Endothelial cell of umbilical vein (primary cell): ENCODE measurements around the gene PCDHGA1.
"Not testable (repeated sequence)": the region's sequence is repeated elsewhere in the genome, so short reads cannot be mapped to it uniquely, and the experiment has no call there.

ENCODE experiments used
- CTCF ChIP-seq, 2 donors: IDR thresholded peaks; 1 replicate in 1 of 2; 2 replicates in 1 of 2; pipeline ENCODE4 v1.5.1; 2011; ENCODE audit warnings: low read length in 2 of 2, mild to moderate bottlenecking in 2 of 2, moderate library complexity in 2 of 2, control low read depth in 1 of 2, inconsistent platforms in 1 of 2, low read depth in 1 of 2; ENCODE audit not compliant: insufficient read depth in 1 of 2; ENCODE audit errors: extremely low read depth in 1 of 2
- EZH2 ChIP-seq: IDR thresholded peaks from 2 replicates; pipeline ENCODE4 v1.6.1; 2012; ENCODE audit warnings: borderline replicate concordance, low read depth, mild to moderate bottlenecking, moderate library complexity, low read length, inconsistent platforms; ENCODE audit not compliant: severe bottlenecking
- MAX ChIP-seq: IDR thresholded peaks from 2 replicates; pipeline ENCODE4 v1.6.1; 2011; ENCODE audit not compliant: insufficient read depth, insufficient read length
- MYC ChIP-seq: IDR thresholded peaks from one replicate; pipeline ENCODE4 v1.6.1; 2011; ENCODE audit warnings: mild to moderate bottlenecking, low read depth, low read length
- POLR2A ChIP-seq: IDR thresholded peaks from 2 replicates; pipeline ENCODE4 v1.6.1; 2012; ENCODE audit warnings: low read depth, mild to moderate bottlenecking, control low read depth, low read length
- POLR2AphosphoS5 ChIP-seq: IDR thresholded peaks from 2 replicates; pipeline ENCODE4 v1.6.1; 2012; ENCODE audit warnings: low read depth, mild to moderate bottlenecking, control low read depth, low read length, moderate library complexity; ENCODE audit not compliant: insufficient read depth

- not testable (repeated sequence) for TF ChIP-seq MYC, POLR2AphosphoS5, MAX, POLR2A, EZH2
- peak; percentile 59 to 62 for TF ChIP-seq CTCF (IDR thresholded peaks at IDR 0.05; ENCODE audit: extremely low read depth in 1 of 2, insufficient read depth in 1 of 2, low read depth in 1 of 2, low read length in 2 of 2)
Observed at GRCh38 chr5:141397756-141398551, 67.6 kb downstream of the PCDHGA1 start, which contains the start of gene PCDHGB5.
